Pancreas (tissue), 10 donors: ENCODE data around the gene RNF144A. TPM values are rescaled to one million over a fixed set of nuclear protein-coding genes. Genes with fewer than 3 reads are reported as not detected.
A peak's percentile ranks its signal among the peaks of the same experiment; 100 is the strongest.

Experiments used
- ATAC-seq, 4 donors: fragments of 200-7000 bp; cut with Tn5 transposase; one replicate each; pipeline versions ENCODE4 v1.8.0 to v1.9.1; 2020; ENCODE audit warnings: mild to moderate bottlenecking in 4 of 4, moderate library complexity in 4 of 4
- DNase-seq, 6 donors: peaks; one replicate each; pipeline ENCODE4 v3.0.0-alpha.2; 2020
- FAIRE-seq: peaks from 2 replicates; lab custom pipeline; 2012; peaks lifted over from hg19 to GRCh38; lab: Jason Lieb, UNC
- H3K27ac ChIP-seq, 4 donors: fragments of 200-600 bp; sonication (generic); 1 replicate in 3 of 4; 2 replicates in 1 of 4; pipeline versions ENCODE4 v1.5.0 to v1.8.0; 2020
- H3K27me3 ChIP-seq, 4 donors: fragments of 200-600 bp; one replicate each; pipeline ENCODE4 v1.8.0; 2021
- H3K36me3 ChIP-seq, 3 donors: fragments of 200-600 bp; sonication (generic) in 1 of 3; one replicate each; pipeline versions ENCODE4 v1.5.0 to v1.8.0; 2020 to 2021
- H3K4me1 ChIP-seq, 3 donors: fragments of 200-600 bp; one replicate each; pipeline ENCODE4 v1.8.0; 2021
- H3K4me3 ChIP-seq, 4 donors: fragments of 200-600 bp; sonication (generic) in 2 of 4; one replicate each; pipeline versions ENCODE4 v1.5.0 to v1.8.0; 2020 to 2021
- H3K9me3 ChIP-seq, 4 donors: fragments of 200-600 bp; one replicate each; pipeline ENCODE4 v1.8.0; 2021
- WGBS, 2 donors: extraction: QIAGEN DNeasy Blood & Tissue Kit; methylation state at CpG; one replicate each; pipeline ENCODE4 v1.1.7; 2013; 5-methylcytosine and 5-hydroxymethylcytosine counted together
- intact Hi-C, 3 donors: fragments of 100-400 bp; cut with DNase I; formaldehyde crosslinking; loops; one replicate each; pipeline versions ENCODE4 v1.11.1 to v1.14.2; 2022
- polyA plus RNA-seq, 2 donors: library from polyadenylated mRNA; stranded (reverse); fragments of 200-250 nt; gene quantifications; one replicate each; pipeline ENCODE4 v1.2.3, GENCODE V29; 2013
- total RNA-seq, 6 donors: library from RNA; stranded (reverse); fragmentation: NEBNext Ultra II Directional in 4 of 6; extraction: Animal tissue kit (Norgen Biotek cat#: 25700) in 4 of 6; gene quantifications; one replicate each; pipeline versions ENCODE4 v1.2.1 to v1.2.4, GENCODE V29; 2021 to 2023
- TF ChIP-seq, protein P1 (sequence below), 4 donors: fragments of 200-600 bp; sonication (generic) in 3 of 4; IDR thresholded peaks; one replicate each; pipeline versions ENCODE4 v1.5.0 to v1.8.0; 2021; ENCODE audit warnings: antibody characterized with exemption in 4 of 4
- donor health status: healthy with polysubstance abuse.
- donor health status: DM: no; HTN: no; CAD: no; lungs with moderate emphysema.
- donor health status: DM: no; HTN: no; CAD: no.
- donor health status: control.
- donor health status: control.
- donor health status: Bipolar disorder and iron deficiency.
- donor health status: DM: yes; HTN: yes; CAD: no.
- donor health status: DM: no; HTN: no; CAD: no.
- donor health status: DM: no; HTN: no; CAD: no.
- donor health status: DM: yes; HTN: yes; CAD: no.

RNF144A gene
- total and polyA plus RNA-seq, 8 donors = 9.4 to 78.7 (median 34.1) TPM

- Histone ChIP-seq H3K4me3 (no peak overlapping the region), H3K9me3 (no peaks in the 10 kb centered on the region), H3K27me3 (no peaks in the 10 kb centered on the region), H3K36me3 (peaks cover 0 to 14% (median 0%) of the 10 kb centered on the region in 3 donors), H3K4me1 (peaks cover 35 to 52% (median 36%) of the 10 kb centered on the region in 3 donors), H3K27ac (no peak overlapping the region)
- ATAC-seq (no peak), DNase-seq (no peak), FAIRE-seq (no peak)
- WGBS, 2 donors = 74 to 77% methylated on average over 3 of the region's 3 CpGs
- intact Hi-C loops = no loop called here
- TF ChIP-seq, protein P1, sequence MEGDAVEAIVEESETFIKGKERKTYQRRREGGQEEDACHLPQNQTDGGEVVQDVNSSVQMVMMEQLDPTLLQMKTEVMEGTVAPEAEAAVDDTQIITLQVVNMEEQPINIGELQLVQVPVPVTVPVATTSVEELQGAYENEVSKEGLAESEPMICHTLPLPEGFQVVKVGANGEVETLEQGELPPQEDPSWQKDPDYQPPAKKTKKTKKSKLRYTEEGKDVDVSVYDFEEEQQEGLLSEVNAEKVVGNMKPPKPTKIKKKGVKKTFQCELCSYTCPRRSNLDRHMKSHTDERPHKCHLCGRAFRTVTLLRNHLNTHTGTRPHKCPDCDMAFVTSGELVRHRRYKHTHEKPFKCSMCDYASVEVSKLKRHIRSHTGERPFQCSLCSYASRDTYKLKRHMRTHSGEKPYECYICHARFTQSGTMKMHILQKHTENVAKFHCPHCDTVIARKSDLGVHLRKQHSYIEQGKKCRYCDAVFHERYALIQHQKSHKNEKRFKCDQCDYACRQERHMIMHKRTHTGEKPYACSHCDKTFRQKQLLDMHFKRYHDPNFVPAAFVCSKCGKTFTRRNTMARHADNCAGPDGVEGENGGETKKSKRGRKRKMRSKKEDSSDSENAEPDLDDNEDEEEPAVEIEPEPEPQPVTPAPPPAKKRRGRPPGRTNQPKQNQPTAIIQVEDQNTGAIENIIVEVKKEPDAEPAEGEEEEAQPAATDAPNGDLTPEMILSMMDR (IDR thresholded peaks at IDR 0.05) = no peak
Measured at GRCh38 chr2:7016148-7016547, 98.9 kb downstream of the RNF144A start.

GRCh38 chr2:7016601-7017211, 99.5 kb downstream of the RNF144A start:
- peak in 3 of 4 donors; percentile 3 to 12 (median 7) for ATAC-seq
- intact Hi-C loops = no loop called here
- 82 to 83% methylated on average over 11 of the region's 11 CpGs for WGBS, 2 donors

GRCh38 chr2:7017671-7018281, 100.6 kb downstream of the RNF144A start:
- Histone ChIP-seq H3K36me3 (peaks cover 0 to 14% (median 0%) of the 10 kb centered on the region in 3 donors), H3K9me3 (no peaks in the 10 kb centered on the region), H3K27me3 (no peaks in the 10 kb centered on the region), H3K4me3 (no peak overlapping the region), H3K4me1 (peaks cover 40 to 49% (median 41%) of the 10 kb centered on the region in 3 donors), H3K27ac (no peak overlapping the region)
- intact Hi-C loops = no loop called here
- DNase-seq (no peak), FAIRE-seq (no peak), ATAC-seq (peak in 3 of 4 donors; percentile 5 to 44 (median 26))
- TF ChIP-seq, protein P1 (IDR thresholded peaks at IDR 0.05) = no peak
- WGBS, 2 donors = 61 to 65% methylated on average over 14 of the region's 14 CpGs

More at GRCh38 chr2:7016601-7017211, 99.5 kb downstream of the RNF144A start:
- FAIRE-seq (no peak), DNase-seq (no peak)
- peaks cover 0 to 14% (median 0%) of the 10 kb centered on the region in 3 donors for H3K36me3 ChIP-seq
- H3K9me3 ChIP-seq = no peaks in the 10 kb centered on the region
- H3K27ac ChIP-seq = no peak overlapping the region
- no peaks in the 10 kb centered on the region for H3K27me3 ChIP-seq
- H3K4me3 ChIP-seq = no peak overlapping the region
- TF ChIP-seq, protein P1 (IDR thresholded peaks at IDR 0.05) = no peak
- H3K4me1 ChIP-seq = peaks cover 32 to 52% (median 35%) of the 10 kb centered on the region in 3 donors

- TF ChIP-seq, protein P1 (IDR thresholded peaks at IDR 0.05) = no peak
- ATAC-seq (no peak), DNase-seq (no peak), FAIRE-seq (no peak)
- Histone ChIP-seq H3K27me3 (no peaks in the 10 kb centered on the region), H3K9me3 (no peaks in the 10 kb centered on the region), H3K4me3 (no peak overlapping the region), H3K27ac (no peak overlapping the region), H3K4me1 (peaks cover 46 to 50% (median 46%) of the 10 kb centered on the region in 3 donors), H3K36me3 (peaks cover 0 to 14% (median 0%) of the 10 kb centered on the region in 3 donors)
- intact Hi-C loops = no loop called here
- 83 to 89% methylated on average over 12 of the region's 12 CpGs for WGBS, 2 donors
Measured at GRCh38 chr2:7018282-7018701, 101.1 kb downstream of the RNF144A start.
